ENCODE measurements around the gene SUMO2. TPM values are rescaled to one million over a fixed set of nuclear protein-coding genes. Genes with fewer than 3 reads are reported as not detected.

SUMO2 gene
- total RNA-seq, 1 experiment from 2014 or later = 650 TPM

- H3K27me3 Mint-ChIP-seq (ENCODE audit: low read depth) = no peaks in the 10 kb centered on the region
- H3K27ac Mint-ChIP-seq = peak overlapping the region; percentile 82
- ATAC-seq (no peak), DNase-seq (ENCODE audit: low spot score) (no peak)
- no peak overlapping the region for H3K4me3 Mint-ChIP-seq
- ChIA-PET POLR2A (interaction anchor here (0.7 kb wide), 1 partner anchor 25 kb away, joined by 3 read pairs; no protein-coding TSS in a partner anchor), CTCF (interaction anchor here (0.6 to 1.5 kb wide), 3 partner anchors 25 to 122 kb away, joined by 3 to 7 read pairs (median 3); partner anchors contain the start of gene MIF4GD)
- no peaks in the 10 kb centered on the region for H3K9me3 Mint-ChIP-seq
- H3K36me3 Mint-ChIP-seq = peaks cover 68% of the 10 kb centered on the region
- no peak for TF ChIP-seq AR (CRISPR knock-in tag; IDR thresholded peaks at IDR 0.05)
- no peak for TF ChIP-seq FOXP1 (CRISPR knock-in tag; IDR thresholded peaks at IDR 0.05; ENCODE audit: borderline replicate concordance)
- TF ChIP-seq MAX (CRISPR knock-in tag; IDR thresholded peaks at IDR 0.05) = no peak
- TF ChIP-seq STAT6 (CRISPR knock-in tag; conservative IDR thresholded peaks at IDR 0.05; ENCODE audit: low read depth) = no peak
- no peak for TF ChIP-seq KAT7 (CRISPR knock-in tag; IDR thresholded peaks at IDR 0.05; ENCODE audit: borderline replicate concordance)
- TF ChIP-seq E2F5 (CRISPR knock-in tag; IDR thresholded peaks at IDR 0.05) = no peak
- no peak for TF ChIP-seq ESRRA (CRISPR knock-in tag; IDR thresholded peaks at IDR 0.05; ENCODE audit: borderline replicate concordance)
- no peak for TF ChIP-seq ZSCAN18 (CRISPR knock-in tag; IDR thresholded peaks at IDR 0.05)
- TF ChIP-seq IRF1 (CRISPR knock-in tag; IDR thresholded peaks at IDR 0.05) = no peak
- TF ChIP-seq ZNF396 (CRISPR knock-in tag; IDR thresholded peaks at IDR 0.05; ENCODE audit: borderline replicate concordance) = no peak
- no peak for TF ChIP-seq EMX1 (CRISPR knock-in tag; IDR thresholded peaks at IDR 0.05)
- TF ChIP-seq E2F4 (CRISPR knock-in tag; IDR thresholded peaks at IDR 0.05; ENCODE audit: borderline replicate concordance, low read depth) = no peak
- TF ChIP-seq TCF7 (CRISPR knock-in tag; IDR thresholded peaks at IDR 0.05; ENCODE audit: low read depth) = no peak
- no peak for TF ChIP-seq ZNF423 (CRISPR knock-in tag; IDR thresholded peaks at IDR 0.05)
- no peak for TF ChIP-seq ZMAT4 (CRISPR knock-in tag; IDR thresholded peaks at IDR 0.05)
- TF ChIP-seq SP1 (CRISPR knock-in tag; conservative IDR thresholded peaks at IDR 0.05) = no peak
- no peak for TF ChIP-seq RELA (CRISPR knock-in tag; IDR thresholded peaks at IDR 0.05; ENCODE audit: borderline replicate concordance)
- no peak for TF ChIP-seq NFE2L1 (CRISPR knock-in tag; IDR thresholded peaks at IDR 0.05)
- peaks cover 13% of the 10 kb centered on the region for H3K4me1 Mint-ChIP-seq
These were observed 6.1 kb downstream of the SUMO2 start for GRCh38 chr17:75176625-75177024.
